ENCODE results near the gene CDK5RAP3.
A peak's percentile ranks its signal among the peaks of the same experiment; 100 is the strongest.
"Not testable (repeated sequence)": the region's sequence is repeated elsewhere in the genome, so short reads cannot be mapped to it uniquely, and the experiment has no call there.

CDK5RAP3 gene

DNA sequence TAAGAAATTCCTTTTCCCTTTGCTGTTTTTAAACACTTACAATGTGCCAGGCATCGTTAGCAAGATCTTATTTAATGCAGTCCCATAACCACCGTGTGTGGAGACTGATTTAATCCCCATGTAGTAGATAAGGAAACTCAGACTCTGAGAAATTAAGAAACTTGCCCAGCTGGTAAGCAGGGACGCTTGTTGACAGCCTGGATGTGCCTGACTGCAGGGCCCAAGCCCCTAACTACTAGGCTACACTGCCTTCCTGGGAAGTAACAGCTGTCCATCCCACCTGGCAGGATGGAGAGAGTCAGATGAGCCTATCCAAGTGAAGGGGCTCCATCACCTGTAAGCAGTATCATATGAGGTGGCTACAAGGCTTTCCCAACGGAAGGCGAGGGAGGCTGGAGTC is 23.1 kb downstream of the CDK5RAP3 start:
- H3K4me3 ChIP-seq (ENCODE audit: low read depth, low read length): no peak overlapping the region
- DNase-seq (ENCODE audit: low read depth): no peak

DNA sequence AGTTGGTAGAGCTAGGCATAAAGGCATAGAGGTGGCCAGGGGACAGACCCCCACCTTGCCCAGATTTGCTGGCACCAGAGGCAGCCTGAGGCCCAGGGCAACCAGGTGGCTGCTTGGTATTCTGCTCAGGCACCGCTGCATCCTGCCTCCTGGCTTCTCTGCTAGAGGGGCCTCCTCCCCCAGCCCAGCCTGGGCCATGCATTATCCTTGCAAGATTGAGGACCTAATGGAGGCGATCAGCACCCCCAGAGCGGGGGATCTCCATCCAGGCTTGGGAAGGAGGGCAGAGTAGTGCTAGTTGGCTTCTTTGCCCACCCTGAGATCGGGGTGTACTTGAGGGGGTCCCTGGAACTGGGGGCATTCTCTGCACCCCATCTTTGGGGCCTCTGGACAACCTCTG is 23.8 kb downstream of the CDK5RAP3 start:
- no peak overlapping the region for H3K4me3 ChIP-seq (ENCODE audit: low read depth, low read length)
- DNase-seq (ENCODE audit: low read depth): no peak

- no peak for DNase-seq (ENCODE audit: low read depth)
- no peak overlapping the region for H3K4me3 ChIP-seq (ENCODE audit: low read depth, low read length)
These were observed 24.5 kb downstream of the CDK5RAP3 start for GRCh38 chr17:47995241-47995935.

DNA sequence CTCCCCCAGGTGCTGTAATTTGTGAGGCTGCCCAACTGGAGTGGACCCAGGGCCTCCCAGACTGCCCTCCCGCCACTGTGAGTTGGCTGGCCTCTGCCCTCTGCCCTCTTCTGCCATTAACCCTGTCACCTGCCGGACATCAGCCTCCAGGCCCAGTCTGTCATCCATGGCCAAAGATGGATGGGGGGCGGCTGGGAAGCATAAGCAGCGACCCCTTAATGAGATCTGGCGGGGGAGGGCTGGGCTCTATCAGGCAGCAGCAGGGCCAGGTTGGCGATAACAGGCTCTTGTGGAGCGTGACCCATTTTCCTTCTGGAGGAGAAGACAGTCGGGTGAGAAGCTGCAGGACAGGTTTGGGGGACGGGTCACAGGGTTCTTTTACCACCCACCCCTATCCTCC is 25.3 kb downstream of the CDK5RAP3 start:
- DNase-seq (ENCODE audit: low read depth): no peak
- no peak overlapping the region for H3K4me3 ChIP-seq (ENCODE audit: low read depth, low read length)

DNA sequence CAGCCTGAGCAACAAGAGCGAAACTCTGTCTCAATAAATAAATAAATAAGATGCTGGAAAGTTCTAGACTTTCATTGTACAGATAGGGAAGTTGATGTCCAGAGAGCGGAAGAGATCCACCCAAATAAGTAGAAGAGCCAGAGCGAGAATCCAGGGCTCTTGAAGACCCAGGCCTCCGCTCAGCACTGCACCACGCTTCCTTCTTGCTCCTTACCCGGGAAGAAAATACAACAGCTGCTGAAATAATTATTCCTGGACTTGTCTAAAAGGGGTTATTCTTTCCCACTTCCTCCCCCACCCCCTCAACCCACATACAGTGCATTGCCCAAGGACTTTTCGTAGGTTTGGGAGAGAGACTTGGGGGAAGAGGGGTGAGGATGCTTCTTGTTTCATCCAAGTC is 26.7 kb downstream of the CDK5RAP3 start:
- no peak overlapping the region for H3K4me3 ChIP-seq (ENCODE audit: low read depth, low read length)
- DNase-seq (ENCODE audit: low read depth): no peak

DNA sequence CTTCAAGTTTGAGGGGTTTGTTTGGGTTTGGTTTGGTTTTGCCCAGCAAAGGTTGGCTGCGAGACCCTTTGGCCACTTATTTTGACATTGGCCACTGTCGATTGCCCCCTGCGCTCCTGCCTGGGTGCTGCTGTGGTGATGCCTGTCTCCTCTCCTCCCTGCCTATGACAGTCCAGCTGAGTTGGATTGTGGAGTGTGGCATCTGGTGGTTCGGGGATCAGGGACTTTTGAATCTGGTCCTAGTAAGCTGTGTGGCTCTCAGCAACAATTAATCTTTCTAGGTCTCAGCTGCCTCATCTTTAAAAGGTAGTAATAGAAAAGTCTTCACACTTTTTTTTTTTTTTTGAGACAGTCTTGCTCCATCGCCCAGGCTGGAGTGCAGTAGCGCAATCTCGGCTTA is 27.1 kb downstream of the CDK5RAP3 start:
- no peak for DNase-seq (ENCODE audit: low read depth)
- no peak overlapping the region for H3K4me3 ChIP-seq (ENCODE audit: low read depth, low read length)

DNA sequence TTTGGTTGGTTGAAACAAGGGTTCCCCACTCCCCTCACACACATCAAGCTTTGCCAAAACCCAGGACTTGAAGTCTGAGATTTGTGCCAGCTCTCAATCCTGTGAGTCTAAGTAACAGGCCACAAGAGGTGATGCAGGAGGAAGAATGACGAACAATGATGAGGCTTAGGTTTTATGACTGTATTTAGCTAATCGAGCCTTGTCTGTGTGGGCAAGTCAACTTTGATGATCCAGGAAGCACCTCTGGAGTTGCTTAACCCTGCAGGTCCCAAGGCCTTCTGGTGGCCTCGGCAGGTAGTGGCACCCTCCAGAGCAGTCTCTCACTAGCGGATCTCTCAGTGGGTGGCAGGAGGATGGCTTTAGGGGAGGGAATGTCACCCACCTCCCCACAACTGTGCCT is 28.7 kb downstream of the CDK5RAP3 start:
- no peak overlapping the region for H3K4me3 ChIP-seq (ENCODE audit: low read depth, low read length)
- peak; percentile 60 for DNase-seq (ENCODE audit: low read depth)

- H3K4me3 ChIP-seq (ENCODE audit: low read depth, low read length): no peak overlapping the region
- DNase-seq (ENCODE audit: low read depth): no peak
These were observed 30.3 kb downstream of the CDK5RAP3 start for GRCh38 chr17:48001197-48001596.

GRCh38 chr17:48001657-48002056 is 30.7 kb downstream of the CDK5RAP3 start:
- not testable (repeated sequence) for H3K4me3 ChIP-seq (ENCODE audit: low read depth, low read length); DNase-seq (ENCODE audit: low read depth)

GRCh38 chr17:48002266-48002915 is 31.5 kb downstream of the CDK5RAP3 start:
- no peak overlapping the region for H3K4me3 ChIP-seq (ENCODE audit: low read depth, low read length)
- DNase-seq (ENCODE audit: low read depth): peak; percentile 47

- H3K4me3 ChIP-seq (ENCODE audit: low read depth, low read length): no peak overlapping the region
- DNase-seq (ENCODE audit: low read depth): no peak
These were observed 32.1 kb downstream of the CDK5RAP3 start for GRCh38 chr17:48002916-48003416.

GRCh38 chr17:48003417-48004151 is 32.7 kb downstream of the CDK5RAP3 start:
- no peak for DNase-seq (ENCODE audit: low read depth)
- no peak overlapping the region for H3K4me3 ChIP-seq (ENCODE audit: low read depth, low read length)

GRCh38 chr17:48004983-48005382 is 34.1 kb downstream of the CDK5RAP3 start:
- no peak overlapping the region for H3K4me3 ChIP-seq (ENCODE audit: low read depth, low read length)
- DNase-seq (ENCODE audit: low read depth): no peak

GRCh38 chr17:48006936-48007709 is 36.2 kb downstream of the CDK5RAP3 start:
- H3K4me3 ChIP-seq (ENCODE audit: low read depth, low read length): no peak overlapping the region
- DNase-seq (ENCODE audit: low read depth): no peak

GRCh38 chr17:48010193-48010592 is 39.3 kb downstream of the CDK5RAP3 start:
- DNase-seq (ENCODE audit: low read depth): no peak
- H3K4me3 ChIP-seq (ENCODE audit: low read depth, low read length): no peak overlapping the region

DNA sequence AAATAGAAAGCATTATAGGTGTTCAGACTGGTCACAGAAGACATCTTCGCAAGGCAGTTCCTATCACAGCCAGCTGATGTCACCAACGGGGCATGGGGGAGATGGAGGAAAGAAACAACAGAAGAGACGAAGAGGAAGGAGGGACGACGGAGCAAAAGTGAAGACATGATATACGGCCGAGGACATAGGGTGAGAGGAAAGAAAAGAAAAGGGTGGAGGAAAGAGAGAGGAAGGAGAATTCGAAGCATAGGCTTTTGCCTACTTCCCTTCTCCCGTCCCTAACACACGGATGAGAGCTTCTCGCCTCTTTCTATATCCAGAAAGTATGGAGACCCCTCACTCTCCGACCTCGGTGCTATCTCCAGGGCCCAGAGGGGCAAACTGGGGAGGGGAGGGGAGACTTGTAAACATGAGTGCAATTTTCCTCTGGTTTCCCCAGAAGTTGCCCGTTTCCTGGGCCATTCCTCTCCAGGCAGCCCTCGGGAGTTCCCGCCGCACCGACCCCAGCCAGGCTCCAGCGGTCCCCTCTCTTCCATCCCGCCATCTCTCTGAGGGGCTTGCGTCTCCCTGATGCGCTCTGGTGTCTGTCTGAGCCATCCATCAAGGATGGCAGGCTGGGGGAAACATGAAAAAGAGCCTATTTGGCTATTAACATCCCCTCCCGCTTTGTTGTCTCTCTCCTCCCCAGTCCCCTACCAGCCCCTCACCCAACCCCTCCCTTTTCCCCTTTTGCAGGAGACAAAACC is 40.7 kb downstream of the CDK5RAP3 start:
- peak overlapping the region; percentile 46 for H3K4me3 ChIP-seq (ENCODE audit: low read depth, low read length)
- no peak for DNase-seq (ENCODE audit: low read depth)

- no peak for DNase-seq (ENCODE audit: low read depth)
- H3K4me3 ChIP-seq (ENCODE audit: low read depth, low read length): peak overlapping the region; percentile 46
These were observed 41.2 kb downstream of the CDK5RAP3 start for GRCh38 chr17:48012151-48012520.

DNA sequence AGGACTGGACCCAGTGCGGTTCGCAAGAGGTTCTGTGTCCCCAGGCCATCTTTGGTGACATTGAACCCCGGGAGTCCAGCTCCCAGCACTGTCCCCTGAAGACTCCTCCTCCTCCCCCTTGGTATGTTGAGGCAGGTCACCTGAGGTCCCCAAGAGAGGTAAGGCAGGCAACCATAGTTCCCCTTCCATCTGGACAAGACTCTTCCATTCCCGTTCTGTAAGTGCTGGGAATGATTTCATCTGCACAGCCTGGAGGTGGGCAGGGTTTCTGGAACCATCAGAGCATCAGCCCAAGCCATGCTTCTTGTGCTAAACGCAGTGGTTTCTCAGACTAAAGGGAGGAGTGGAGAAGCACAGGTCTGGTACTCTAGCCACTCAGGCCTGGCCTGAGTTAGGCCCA is 41.7 kb downstream of the CDK5RAP3 start:
- peak overlapping the region; percentile 46 for H3K4me3 ChIP-seq (ENCODE audit: low read depth, low read length)

More for the DNA sequence above, 41.7 kb downstream of the CDK5RAP3 start:
- no peak for DNase-seq (ENCODE audit: low read depth)

All from skeletal muscle cell (primary cell).